Measurements from ENCODE around the gene UVRAG. TPM values are rescaled to one million over a fixed set of nuclear protein-coding genes. Genes with fewer than 3 reads are reported as not detected.

The UVRAG gene
- total and polyA plus RNA-seq, 2 of the 13 experiments (the other 11 are each of a cell fraction or from before 2014, with no cell fraction given) = 9.7 to 17.3 TPM

GRCh38 chr11:75768112-75768908, 46.7 kb upstream of the UVRAG start, which contains the start of gene DGAT2 (continued):
- TF ChIP-seq ZBTB2 (CRISPR knock-in tag; IDR thresholded peaks at IDR 0.05; ENCODE audit: low read depth) (peak; percentile 76), ZNF782 (CRISPR knock-in tag; IDR thresholded peaks at IDR 0.05; ENCODE audit: borderline replicate concordance) (no peak; the same call in 1 of the 2 replicates), NKX3-1 (CRISPR knock-in tag; IDR thresholded peaks at IDR 0.05) (peak; percentile 96), ERF (CRISPR knock-in tag; IDR thresholded peaks at IDR 0.05) (peak; percentile 71), RFX3 (CRISPR knock-in tag; IDR thresholded peaks at IDR 0.05) (no peak), CSRNP1 (CRISPR knock-in tag; IDR thresholded peaks at IDR 0.05) (peak; percentile 96), JUNB (CRISPR knock-in tag; IDR thresholded peaks at IDR 0.05; ENCODE audit: borderline replicate concordance) (no peak; the same call in 1 of the 2 replicates), GLMP (CRISPR knock-in tag; IDR thresholded peaks at IDR 0.05; ENCODE audit: borderline replicate concordance) (no peak), ZNF781 (CRISPR knock-in tag; IDR thresholded peaks at IDR 0.05; ENCODE audit: borderline replicate concordance, not compliant biosample characterization) (peak; percentile 86), ZFX (CRISPR knock-in tag; IDR thresholded peaks at IDR 0.05; ENCODE audit: low read depth) (peak; percentile 57), HMG20B (CRISPR knock-in tag; conservative IDR thresholded peaks at IDR 0.05) (no peak), SAFB2 (CRISPR knock-in tag; IDR thresholded peaks at IDR 0.05; ENCODE audit: borderline replicate concordance, low read depth) (peak; percentile 31; the same call in 1 of the 2 replicates), MTF2 (CRISPR knock-in tag; IDR thresholded peaks at IDR 0.05; ENCODE audit: borderline replicate concordance) (no peak; the same call in 1 of the 2 replicates), ZNF513 (CRISPR knock-in tag; conservative IDR thresholded peaks at IDR 0.05) (no peak), ZBTB46 (CRISPR knock-in tag; IDR thresholded peaks at IDR 0.05; ENCODE audit: borderline replicate concordance) (no peak), EZH2 (conservative IDR thresholded peaks at IDR 0.05; ENCODE audit: low read depth, low read length) (no peak), TRIM24 (CRISPR knock-in tag; IDR thresholded peaks at IDR 0.05) (no peak), ZFP82 (CRISPR knock-in tag; IDR thresholded peaks at IDR 0.05; ENCODE audit: borderline replicate concordance) (no peak), ZBTB37 (CRISPR knock-in tag; IDR thresholded peaks at IDR 0.05) (0 out of 2 replicates have a peak, but pooled peaks have one; percentile 59)

All from HepG2 (cell line).